Measurements from ENCODE around the gene TBC1D32. TPM values are rescaled to one million over a fixed set of nuclear protein-coding genes. Genes with fewer than 3 reads are reported as not detected.
"Not testable (repeated sequence)": the region's sequence is repeated elsewhere in the genome, so short reads cannot be mapped to it uniquely, and the experiment has no call there.

Gene TBC1D32
- total RNA-seq, 1 donor from 2014 or later = 3.1 TPM

DNA sequence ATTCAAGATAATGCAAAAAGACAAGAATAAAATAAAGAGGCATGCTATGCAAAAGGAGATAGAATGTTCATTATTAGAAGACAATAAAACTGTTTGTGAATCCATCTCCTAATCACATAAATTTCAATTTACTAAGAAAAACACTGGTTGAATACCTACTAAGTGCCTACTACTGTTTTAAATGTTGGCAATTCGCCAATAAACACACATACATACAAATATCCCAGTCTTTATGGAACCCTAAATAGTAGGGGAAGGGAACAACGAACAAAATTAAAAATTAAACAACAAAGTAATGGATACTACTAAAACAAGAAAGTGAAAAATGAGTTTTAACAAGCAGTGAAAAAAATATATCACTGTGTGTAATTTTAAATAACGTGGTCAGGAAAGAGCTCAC lies 158.5 kb downstream of the TBC1D32 start:
- DNase-seq (ENCODE audit: missing footprints) = no peak
- intact Hi-C loops (cut with DNase I) = no loop called here
- ATAC-seq = no peak

GRCh38 chr6:121172451-121172850 lies 161.8 kb downstream of the TBC1D32 start:
- DNase-seq (ENCODE audit: missing footprints); intact Hi-C loops (cut with DNase I); ATAC-seq: not testable (repeated sequence)

GRCh38 chr6:121171879-121172278 lies 162.4 kb downstream of the TBC1D32 start:
- intact Hi-C loops (cut with DNase I) = no loop called here
- no peak for DNase-seq (ENCODE audit: missing footprints)
- ATAC-seq = no peak

DNA sequence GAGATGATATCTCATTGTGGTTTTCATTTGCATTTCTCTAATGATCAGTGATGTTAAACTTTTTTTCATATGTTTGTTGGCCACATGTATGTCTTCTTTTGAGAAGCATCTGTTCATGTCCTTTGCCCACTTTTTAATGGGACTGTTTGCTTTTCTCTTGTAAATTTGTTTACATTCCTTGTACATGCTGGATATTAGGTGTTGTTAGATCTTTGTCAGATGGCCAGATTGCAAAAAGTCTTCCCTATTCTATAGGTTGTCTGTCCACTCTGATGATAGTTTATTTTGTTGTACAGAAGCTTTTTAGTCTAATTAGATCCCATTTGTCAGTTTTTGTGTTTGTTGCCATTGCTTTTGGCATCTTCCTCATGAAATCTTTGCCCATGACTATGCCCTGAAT lies 172.4 kb downstream of the TBC1D32 start:
- DNase-seq (ENCODE audit: missing footprints) = no peak
- ATAC-seq = no peak
- intact Hi-C loops (cut with DNase I) = no loop called here

- no peak for ATAC-seq
- intact Hi-C loops (cut with DNase I) = no loop called here
- DNase-seq (ENCODE audit: missing footprints) = no peak
Observed at GRCh38 chr6:121160276-121160675, 174.0 kb downstream of the TBC1D32 start.

- intact Hi-C loops (cut with DNase I) = no loop called here
- ATAC-seq (no peak), DNase-seq (ENCODE audit: missing footprints) (no peak)
Observed at GRCh38 chr6:121158891-121159290, 175.4 kb downstream of the TBC1D32 start.

- intact Hi-C loops (cut with DNase I) = no loop called here
- DNase-seq (ENCODE audit: missing footprints) = no peak
- no peak for ATAC-seq
Observed at GRCh38 chr6:121158438-121158837, 175.8 kb downstream of the TBC1D32 start.

DNA sequence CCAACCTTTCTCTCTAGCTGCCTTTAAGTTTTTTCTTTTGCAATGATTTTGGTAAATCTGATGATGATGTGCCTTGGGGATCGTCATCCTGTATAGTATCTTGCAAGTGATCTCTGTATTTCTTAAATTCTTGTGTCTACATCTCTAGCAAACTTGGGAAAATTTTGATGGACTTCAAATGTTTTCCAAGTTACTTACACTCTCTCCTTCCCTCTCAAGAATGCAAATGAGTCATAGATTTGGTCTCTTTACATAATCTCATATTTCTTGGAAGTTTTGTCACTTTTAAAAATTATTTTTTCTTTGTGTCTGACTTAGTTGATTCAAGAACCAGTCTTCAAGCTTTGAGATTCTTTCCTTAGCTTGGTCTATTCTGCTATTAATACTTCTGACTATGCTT lies 176.4 kb downstream of the TBC1D32 start:
- intact Hi-C loops (cut with DNase I) = no loop called here
- ATAC-seq = no peak

DNA sequence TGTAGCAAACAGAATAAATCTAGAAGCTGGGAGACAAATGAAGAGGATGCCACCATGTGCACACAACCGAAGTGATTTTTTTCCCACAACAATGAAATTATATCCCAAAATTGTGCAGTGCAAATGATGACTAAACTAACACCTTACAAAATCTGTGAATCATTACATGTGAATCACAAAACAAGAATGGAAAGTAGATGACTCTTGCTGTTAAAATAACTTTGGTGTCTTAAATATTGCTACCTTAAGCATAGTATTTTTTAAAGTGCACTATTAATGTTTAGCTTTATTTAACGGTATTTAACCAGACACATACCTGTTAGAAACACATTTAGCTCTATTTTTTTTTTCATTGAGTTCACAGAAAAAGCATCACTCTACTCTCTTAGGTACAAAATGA lies 190.8 kb downstream of the TBC1D32 start:
- DNase-seq (ENCODE audit: missing footprints) (no peak), ATAC-seq (no peak)
- intact Hi-C loops (cut with DNase I) = no loop called here

More for the DNA sequence above, 176.4 kb downstream of the TBC1D32 start:
- DNase-seq (ENCODE audit: missing footprints) = no peak

GRCh38 chr6:121142093-121142492 lies 192.2 kb downstream of the TBC1D32 start:
- DNase-seq (ENCODE audit: missing footprints) (no peak), ATAC-seq (no peak)
- intact Hi-C loops (cut with DNase I) = no loop called here

DNA sequence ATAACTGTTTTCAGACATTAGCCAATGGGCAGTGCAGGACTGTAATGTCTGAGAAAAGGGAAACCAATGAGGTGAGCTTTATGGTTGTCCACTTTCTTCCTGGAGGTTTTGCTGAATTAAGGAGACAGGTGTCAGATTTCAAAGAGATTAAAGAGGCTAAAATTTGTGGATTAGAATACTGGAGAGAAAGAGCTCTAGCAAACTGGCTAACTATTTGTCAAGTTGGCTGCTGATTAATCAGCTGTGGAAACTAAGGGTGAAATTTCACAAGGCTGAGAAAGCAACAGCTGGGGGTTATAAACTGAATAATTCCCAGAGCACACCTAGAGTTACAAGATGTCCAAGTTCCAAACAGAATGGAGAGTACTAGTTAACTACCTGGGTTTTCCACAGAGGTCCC lies 198.9 kb downstream of the TBC1D32 start:
- DNase-seq (ENCODE audit: missing footprints) (no peak), ATAC-seq (no peak)
- intact Hi-C loops (cut with DNase I) = no loop called here

DNA sequence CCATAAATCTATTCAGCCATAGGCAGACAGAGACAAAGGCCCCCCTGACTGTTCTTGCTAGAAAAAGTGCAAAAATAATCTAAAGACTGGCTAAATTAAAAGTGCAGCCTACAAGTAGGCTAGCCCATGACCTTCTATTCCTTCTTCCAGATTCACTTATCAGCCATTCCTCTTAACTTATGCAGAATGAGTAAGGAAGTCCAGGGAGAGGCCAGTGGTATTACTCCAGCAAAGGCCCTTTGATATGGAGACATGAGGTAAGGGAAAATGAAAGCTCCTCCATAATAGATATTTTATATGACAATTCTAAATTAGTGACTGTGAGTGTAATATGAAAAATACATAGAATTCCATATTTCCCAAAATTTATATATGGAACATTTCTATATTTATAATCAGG lies 199.4 kb downstream of the TBC1D32 start:
- no peak for ATAC-seq
- DNase-seq (ENCODE audit: missing footprints) = no peak
- intact Hi-C loops (cut with DNase I) = no loop called here

GRCh38 chr6:121124600-121124999 lies 209.7 kb downstream of the TBC1D32 start:
- DNase-seq (ENCODE audit: missing footprints) (no peak), ATAC-seq (no peak)
- intact Hi-C loops (cut with DNase I) = no loop called here

DNA sequence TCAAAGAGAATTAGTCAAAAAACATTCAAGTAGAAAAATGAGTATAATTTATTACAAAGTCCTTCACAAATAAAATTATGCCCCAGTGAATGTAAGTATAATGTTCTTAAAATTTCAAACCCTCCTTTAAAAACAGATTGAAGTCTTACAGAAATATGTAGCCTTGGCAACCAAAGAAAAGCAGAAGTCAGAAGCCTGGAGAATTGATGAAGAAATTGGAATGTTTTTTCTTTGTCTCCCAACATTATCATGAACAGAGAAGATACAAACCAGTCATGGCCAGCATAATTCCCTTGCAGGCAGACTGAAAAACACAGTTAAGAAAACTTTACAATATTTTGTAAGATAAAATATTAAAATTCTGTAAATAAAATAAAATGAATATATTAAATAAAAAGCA lies 221.9 kb downstream of the TBC1D32 start:
- intact Hi-C loops (cut with DNase I) = no loop called here
- ATAC-seq (no peak), DNase-seq (ENCODE audit: missing footprints) (no peak)

DNA sequence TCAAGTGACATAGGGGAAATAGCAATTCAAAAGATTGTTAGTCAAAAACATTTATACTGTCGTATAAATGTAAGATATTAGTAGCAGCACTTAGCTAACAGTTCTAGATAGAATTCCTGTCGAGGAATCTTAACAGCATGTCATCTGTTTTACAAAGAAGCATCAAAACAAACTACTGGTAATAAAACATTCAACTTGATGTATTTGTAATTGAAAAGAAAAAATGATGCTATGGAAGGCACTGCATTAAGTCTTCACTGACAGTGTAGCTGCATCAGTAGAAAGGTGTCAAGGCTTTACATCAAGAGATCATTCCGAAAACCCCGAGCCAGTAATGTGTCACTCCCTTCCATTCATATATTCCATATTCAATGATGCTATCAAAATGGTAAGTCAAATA lies 223.5 kb downstream of the TBC1D32 start:
- no peak for ATAC-seq
- DNase-seq (ENCODE audit: missing footprints) = no peak
- intact Hi-C loops (cut with DNase I) = no loop called here

- intact Hi-C loops (cut with DNase I) = no loop called here
- no peak for ATAC-seq
- no peak for DNase-seq (ENCODE audit: missing footprints)
Observed at GRCh38 chr6:121106962-121107361, 227.3 kb downstream of the TBC1D32 start.

GRCh38 chr6:121105461-121105860 lies 228.8 kb downstream of the TBC1D32 start:
- ATAC-seq (no peak), DNase-seq (ENCODE audit: missing footprints) (no peak)
- intact Hi-C loops (cut with DNase I) = no loop called here

- intact Hi-C loops (cut with DNase I) = no loop called here
- no peak for ATAC-seq
- no peak for DNase-seq (ENCODE audit: missing footprints)
Observed at GRCh38 chr6:121093928-121094327, 240.4 kb downstream of the TBC1D32 start.

DNA sequence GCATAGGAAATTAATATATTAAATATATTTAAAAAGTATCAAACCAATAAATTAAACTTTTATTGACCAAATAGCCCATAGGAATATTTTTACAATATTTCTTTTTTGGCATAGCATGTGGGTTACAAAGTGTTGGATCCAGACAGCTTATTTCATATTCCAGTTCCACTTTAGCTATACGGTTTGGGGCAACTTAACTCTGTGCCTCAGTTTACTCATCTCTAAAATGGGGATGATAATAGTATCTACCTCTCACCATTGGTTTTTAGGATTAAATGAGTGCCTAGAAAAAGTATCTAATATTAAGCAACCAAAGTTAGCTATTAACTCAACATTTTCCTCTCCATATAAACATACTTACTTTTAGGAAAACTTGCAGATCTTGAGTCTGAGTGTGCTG lies 243.8 kb downstream of the TBC1D32 start:
- ATAC-seq (no peak), DNase-seq (ENCODE audit: missing footprints) (no peak)
- intact Hi-C loops (cut with DNase I) = no loop called here

DNA sequence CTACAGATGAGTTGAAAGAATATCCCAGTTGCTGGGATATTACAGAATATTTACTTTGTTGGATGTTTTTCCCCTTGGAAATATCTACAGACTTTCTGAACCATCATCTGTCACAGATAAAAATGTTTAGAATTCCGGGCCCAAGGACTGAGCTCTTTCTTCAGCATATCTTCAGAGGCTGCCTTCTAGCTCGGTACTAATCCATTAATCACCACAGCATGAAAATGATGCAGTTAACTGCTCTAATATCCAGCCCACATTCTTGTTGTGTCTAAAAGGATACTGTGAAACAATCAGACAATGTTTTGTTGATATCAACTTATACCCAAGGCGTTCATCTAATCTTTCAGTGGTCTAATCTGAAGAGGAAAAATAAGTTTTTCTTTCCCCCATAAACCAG lies 247.4 kb downstream of the TBC1D32 start:
- no peak for DNase-seq (ENCODE audit: missing footprints)
- intact Hi-C loops (cut with DNase I) = no loop called here
- no peak for ATAC-seq

- no peak for ATAC-seq
- intact Hi-C loops (cut with DNase I) = no loop called here
- no peak for DNase-seq (ENCODE audit: missing footprints)
Observed at GRCh38 chr6:121076119-121076518, 258.2 kb downstream of the TBC1D32 start.

DNA sequence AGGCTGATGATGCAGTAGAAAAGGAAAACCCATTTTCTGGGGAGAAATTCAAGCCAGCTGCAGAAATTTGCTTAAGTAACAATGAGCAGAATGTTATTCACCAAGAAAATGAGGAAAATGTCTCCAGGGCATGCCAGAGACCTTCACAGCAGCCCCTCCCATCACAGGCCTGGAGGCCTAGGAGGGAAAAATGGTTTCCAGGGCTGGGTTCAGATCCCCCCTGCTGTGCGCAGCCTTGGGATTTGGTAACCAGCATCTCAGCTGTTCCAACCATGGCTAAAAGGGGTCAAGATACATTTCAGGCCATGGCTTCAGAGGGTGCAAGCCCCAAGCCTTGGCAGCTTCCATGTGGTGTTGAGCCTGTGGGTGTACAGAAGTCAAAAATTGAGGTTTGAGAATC lies 265.5 kb downstream of the TBC1D32 start:
- ATAC-seq; DNase-seq (ENCODE audit: missing footprints); intact Hi-C loops (cut with DNase I): not testable (repeated sequence)

Data from Right ventricle myocardium inferior (tissue), 1 donor.